HEK293 (cell line): Measurements from ENCODE around the gene C9orf43.

Experiments used
- CTCF ChIP-seq: fragments of 450-650 bp; formaldehyde crosslinking; IDR thresholded peaks from 2 replicates; pipeline ENCODE4 v1.5.1; 2016; ENCODE audit warnings: missing biosample characterization, missing genetic modification characterization
- ZNF239 ChIP-seq: fragments of 450-650 bp; formaldehyde crosslinking; IDR thresholded peaks from 2 replicates; pipeline ENCODE4 v1.5.1; 2016; ENCODE audit warnings: missing biosample characterization, missing genetic modification characterization
- ZNF501 ChIP-seq: fragments of 450-650 bp; formaldehyde crosslinking; IDR thresholded peaks from 2 replicates; pipeline ENCODE4 v1.5.1; 2016; ENCODE audit warnings: missing biosample characterization, missing genetic modification characterization

- TF ChIP-seq ZNF501 (tag by site-specific recombination) (no peak), ZNF239 (no peak), CTCF (tag by site-specific recombination) (no peak)
These were observed 41.3 kb upstream of the C9orf43 start for GRCh38 chr9:113368982-113369854.
